SK-N-MC (cell line): Measurements from ENCODE around the gene MAPK8.

Experiments
- EZH2 ChIP-seq: fragments of 200-600 bp; sonication (generic); IDR thresholded peaks from one replicate; pipeline ENCODE4 v1.6.1; 2017; ENCODE audit warnings: antibody characterized with exemption
- FOXP2 ChIP-seq: optimal IDR thresholded peaks from 2 replicates; pipeline ENCODE3; 2011; ENCODE audit warnings: mild to moderate bottlenecking, moderate library complexity; ENCODE audit not compliant: insufficient read depth; ENCODE audit errors: extremely low read length, control extremely low read depth
- POLR2AphosphoS5 ChIP-seq: IDR thresholded peaks from 2 replicates; pipeline ENCODE4 v1.6.1; 2012; ENCODE audit warnings: mild to moderate bottlenecking, low read depth, low read length, borderline replicate concordance

GRCh38 chr10:48286356-48286755 lies 20.1 kb upstream of the MAPK8 start:
- TF ChIP-seq POLR2AphosphoS5 (no peak), EZH2 (no peak), FOXP2 (no peak)
